ENCODE measurements around the gene CPE. TPM values are rescaled to one million over a fixed set of nuclear protein-coding genes. Genes with fewer than 3 reads are reported as not detected.

Gene CPE
- polyA plus RNA-seq, 6 donors from 2014 or later, result not detected

DNA sequence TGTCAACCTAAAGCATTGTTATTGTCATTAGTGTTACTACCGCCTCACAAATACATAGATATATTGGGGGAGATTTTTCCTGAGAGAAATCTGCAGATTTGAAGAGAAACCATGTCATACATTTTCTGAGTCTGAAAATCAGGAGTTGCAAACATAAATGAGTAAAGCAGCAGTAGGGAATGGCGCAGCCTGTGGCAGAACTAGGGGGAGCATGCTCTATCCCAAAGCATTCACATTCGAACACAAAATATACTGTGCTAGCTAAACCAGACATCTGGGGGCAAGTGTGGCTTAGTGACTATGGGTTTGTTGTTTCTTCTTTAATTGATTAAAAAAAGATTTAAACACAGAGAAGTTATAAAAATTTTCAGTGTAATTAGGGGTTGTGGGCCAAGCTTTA lies 83.2 kb downstream of the CPE start:
- no peak for ATAC-seq (ENCODE audit: low read depth in 2 of 2)
- no peak overlapping the region for H3K4me3 Mint-ChIP-seq
- H3K4me1 Mint-ChIP-seq, result no peaks in the 10 kb centered on the region

GRCh38 chr4:165464376-165464775 lies 85.6 kb downstream of the CPE start:
- Mint-ChIP-seq H3K9me3 (no peaks in the 10 kb centered on the region), H3K27me3 (peaks cover 0 to 12% (median 7%) of the 10 kb centered on the region in 3 donors), H3K36me3 (no peaks in the 10 kb centered on the region), H3K27ac (no peak overlapping the region), H3K4me3 (no peak overlapping the region), H3K4me1 (no peaks in the 10 kb centered on the region)
- DNase-seq, result no peak
- no peak for ATAC-seq (ENCODE audit: low read depth in 2 of 2)

More for the DNA sequence above, 83.2 kb downstream of the CPE start:
- H3K36me3 Mint-ChIP-seq, result no peaks in the 10 kb centered on the region
- H3K27ac Mint-ChIP-seq, result no peak overlapping the region
- no peak for DNase-seq
- peaks cover 8 to 32% (median 16%) of the 10 kb centered on the region in 3 donors for H3K27me3 Mint-ChIP-seq
- no peaks in the 10 kb centered on the region for H3K9me3 Mint-ChIP-seq

DNA sequence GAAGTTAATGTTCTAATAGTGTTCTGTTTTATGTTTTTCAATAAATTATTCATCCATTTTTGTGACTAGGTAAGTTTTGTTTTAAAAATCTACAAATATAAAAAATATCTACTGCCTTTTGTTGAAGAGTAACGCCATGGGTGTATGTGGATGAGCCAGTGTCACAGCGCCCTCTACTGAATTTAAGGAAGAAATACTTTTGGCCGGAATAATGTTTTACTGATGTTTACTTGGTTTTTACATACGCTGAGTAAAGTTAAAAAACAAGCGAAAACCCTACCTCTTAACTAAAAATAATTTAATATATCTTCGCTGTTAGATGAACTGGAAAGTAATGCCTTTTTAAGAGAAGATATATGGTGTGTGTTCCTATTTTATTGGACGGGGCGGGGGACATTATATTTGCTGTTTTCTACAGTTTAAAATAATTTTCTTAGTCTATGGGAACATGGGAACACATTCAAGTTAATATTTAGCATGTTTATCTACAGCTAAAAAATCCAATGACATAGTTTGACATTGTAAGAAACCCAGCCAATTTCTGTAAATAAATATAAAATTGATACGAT lies 86.1 kb downstream of the CPE start:
- Mint-ChIP-seq H3K4me1 (no peaks in the 10 kb centered on the region), H3K27ac (no peak overlapping the region), H3K36me3 (no peaks in the 10 kb centered on the region), H3K4me3 (no peak overlapping the region), H3K27me3 (peaks cover 0 to 9% (median 6%) of the 10 kb centered on the region in 3 donors), H3K9me3 (no peaks in the 10 kb centered on the region)
- ATAC-seq (ENCODE audit: low read depth in 2 of 2) (peak; percentile 40 to 67), DNase-seq (peak; percentile 25)

GRCh38 chr4:165470009-165470408 lies 91.2 kb downstream of the CPE start:
- DNase-seq (no peak), ATAC-seq (ENCODE audit: low read depth in 2 of 2) (no peak)
- peak overlapping the region in 1 of 6 donors; percentile 85 for H3K27ac Mint-ChIP-seq
- H3K9me3 Mint-ChIP-seq, result peaks cover 4 to 40% (median 19%) of the 10 kb centered on the region in 7 donors
- peaks cover 6 to 17% (median 8%) of the 10 kb centered on the region in 3 donors for H3K27me3 Mint-ChIP-seq
- peak overlapping the region in 1 of 8 donors; percentile 75 for H3K4me3 Mint-ChIP-seq
- peaks cover 8 to 12% of the 10 kb centered on the region in 2 donors for H3K36me3 Mint-ChIP-seq
- no peaks in the 10 kb centered on the region for H3K4me1 Mint-ChIP-seq

DNA sequence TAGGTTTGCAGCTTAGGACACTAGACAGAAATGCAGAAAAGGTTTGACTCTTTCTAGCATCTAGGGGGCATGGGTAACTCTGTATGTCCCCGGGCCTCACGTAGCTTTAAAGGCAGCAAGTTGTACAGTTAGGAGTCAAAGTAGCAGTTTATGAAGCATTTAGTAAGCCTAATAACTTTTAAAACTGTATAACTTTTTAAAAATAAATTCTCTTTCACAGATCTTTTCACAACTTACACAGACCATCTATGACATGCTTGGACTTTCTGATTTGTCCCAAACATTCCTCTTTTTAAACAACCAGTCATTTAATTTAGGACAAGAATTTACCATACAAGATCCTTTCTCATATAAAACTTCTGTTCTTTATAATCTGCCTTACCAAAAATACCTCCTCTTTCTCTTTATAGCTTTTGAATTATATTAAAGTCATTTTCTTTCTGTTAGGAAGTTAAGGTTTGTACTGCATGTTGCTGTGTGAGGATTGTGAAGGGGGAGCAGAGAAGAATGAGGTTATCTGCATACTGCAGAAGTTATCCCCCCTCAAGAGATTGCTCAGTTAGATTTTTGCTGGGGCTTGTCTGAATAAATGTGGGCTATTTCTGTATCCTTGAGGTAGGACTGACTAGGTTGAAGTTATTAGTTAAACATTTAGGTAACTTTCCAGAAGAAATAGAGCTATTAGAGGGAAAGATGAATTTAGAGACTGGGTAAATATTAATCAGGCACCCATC lies 94.3 kb downstream of the CPE start:
- Mint-ChIP-seq H3K4me1 (no peaks in the 10 kb centered on the region), H3K27ac (no peak overlapping the region), H3K27me3 (peaks cover 6 to 22% (median 17%) of the 10 kb centered on the region in 3 donors), H3K4me3 (no peak overlapping the region), H3K36me3 (peaks cover 8 to 12% of the 10 kb centered on the region in 2 donors), H3K9me3 (peaks cover 4 to 40% (median 19%) of the 10 kb centered on the region in 7 donors)
- ATAC-seq (ENCODE audit: low read depth in 2 of 2) (no peak), DNase-seq (no peak)

GRCh38 chr4:165474784-165475705 lies 96.2 kb downstream of the CPE start:
- Mint-ChIP-seq H3K9me3 (peaks cover 4 to 40% (median 19%) of the 10 kb centered on the region in 7 donors), H3K4me1 (no peaks in the 10 kb centered on the region), H3K36me3 (peaks cover 8 to 12% of the 10 kb centered on the region in 2 donors), H3K27ac (no peak overlapping the region), H3K27me3 (peaks cover 14 to 22% (median 17%) of the 10 kb centered on the region in 3 donors), H3K4me3 (no peak overlapping the region)
- DNase-seq (no peak), ATAC-seq (ENCODE audit: low read depth in 2 of 2) (no peak)

- Mint-ChIP-seq H3K9me3 (peaks cover 4 to 38% (median 19%) of the 10 kb centered on the region in 7 donors), H3K27me3 (peaks cover 14 to 22% (median 17%) of the 10 kb centered on the region in 3 donors), H3K27ac (no peak overlapping the region), H3K4me3 (no peak overlapping the region), H3K4me1 (no peaks in the 10 kb centered on the region), H3K36me3 (peaks cover 8 to 12% of the 10 kb centered on the region in 2 donors)
- DNase-seq (no peak), ATAC-seq (ENCODE audit: low read depth in 2 of 2) (no peak)
These were observed 96.9 kb downstream of the CPE start for GRCh38 chr4:165475706-165476070.

DNA sequence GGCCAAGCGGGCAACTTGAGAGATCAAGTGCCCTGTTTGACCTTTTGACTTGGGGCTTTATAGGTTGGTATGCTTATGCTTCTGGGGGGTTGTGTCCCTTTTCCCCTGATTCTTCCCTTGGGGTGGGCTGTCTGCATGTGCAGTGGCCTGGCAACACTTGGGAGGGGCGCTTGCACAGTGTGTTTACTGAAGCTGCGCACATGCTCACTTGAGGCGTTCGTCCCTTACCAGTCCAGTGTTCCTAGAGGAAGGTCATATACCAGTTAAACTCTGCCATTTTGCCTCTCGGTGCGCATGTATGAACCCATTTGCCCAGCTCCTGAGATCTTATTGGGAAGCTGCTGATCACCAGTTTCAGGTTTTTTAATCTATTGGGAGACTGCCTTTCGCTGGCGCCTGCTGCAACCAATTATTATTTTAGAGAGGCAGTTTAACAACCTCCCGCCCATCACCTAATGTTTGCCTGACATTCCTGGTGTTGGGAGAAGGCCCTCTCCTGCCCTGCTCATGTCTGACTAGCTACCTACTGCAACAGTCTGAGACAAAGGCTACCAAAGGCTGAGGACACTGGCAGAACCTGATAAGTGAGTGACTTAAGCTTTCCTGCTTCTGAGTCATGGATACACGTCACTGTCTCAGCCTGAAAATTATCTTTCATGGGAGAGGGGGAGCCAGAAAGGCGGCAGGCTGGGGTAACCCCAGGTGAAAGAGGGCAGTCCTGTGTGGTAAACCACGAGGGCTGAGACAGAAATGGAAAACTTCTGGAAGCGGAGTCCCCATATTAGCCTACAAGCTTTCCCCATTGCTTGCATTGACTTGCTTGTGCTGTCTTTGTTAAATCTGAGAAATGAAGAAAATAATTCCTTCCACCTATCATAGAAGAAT lies 97.6 kb downstream of the CPE start:
- Mint-ChIP-seq H3K27ac (no peak overlapping the region), H3K4me1 (no peaks in the 10 kb centered on the region), H3K4me3 (no peak overlapping the region), H3K9me3 (peaks cover 4 to 30% (median 19%) of the 10 kb centered on the region in 7 donors), H3K27me3 (peaks cover 14 to 22% (median 17%) of the 10 kb centered on the region in 3 donors), H3K36me3 (peaks cover 8 to 12% of the 10 kb centered on the region in 2 donors)
- ATAC-seq (ENCODE audit: low read depth in 2 of 2) (no peak), DNase-seq (no peak)

- Mint-ChIP-seq H3K27ac (peak overlapping the region in 1 of 6 donors; percentile 30), H3K4me3 (peak overlapping the region in 1 of 8 donors; percentile 25), H3K27me3 (peaks cover 17 to 26% (median 20%) of the 10 kb centered on the region in 3 donors), H3K36me3 (peaks cover 8 to 12% of the 10 kb centered on the region in 2 donors), H3K9me3 (peaks cover 4 to 18% (median 16%) of the 10 kb centered on the region in 7 donors), H3K4me1 (no peaks in the 10 kb centered on the region)
- DNase-seq (no peak), ATAC-seq (ENCODE audit: low read depth in 2 of 2) (no peak)
These were observed 99.0 kb downstream of the CPE start for GRCh38 chr4:165477799-165478198.

- Mint-ChIP-seq H3K27ac (no peak overlapping the region), H3K4me3 (no peak overlapping the region), H3K27me3 (peaks cover 16 to 26% (median 21%) of the 10 kb centered on the region in 3 donors), H3K36me3 (peaks cover 5 to 9% of the 10 kb centered on the region in 2 donors), H3K4me1 (no peaks in the 10 kb centered on the region), H3K9me3 (peaks cover 3 to 14% (median 12%) of the 10 kb centered on the region in 7 donors)
- DNase-seq (no peak), ATAC-seq (ENCODE audit: low read depth in 2 of 2) (no peak)
These were observed 99.5 kb downstream of the CPE start for GRCh38 chr4:165478260-165478659.

GRCh38 chr4:165481053-165481835 lies 102.4 kb downstream of the CPE start:
- peaks cover 6 to 18% (median 15%) of the 10 kb centered on the region in 3 donors for H3K27me3 Mint-ChIP-seq
- no peak overlapping the region for H3K4me3 Mint-ChIP-seq
- no peaks in the 10 kb centered on the region for H3K9me3 Mint-ChIP-seq
- no peak for ATAC-seq (ENCODE audit: low read depth in 2 of 2)
- H3K4me1 Mint-ChIP-seq, result no peaks in the 10 kb centered on the region
- no peak for DNase-seq
- H3K36me3 Mint-ChIP-seq, result no peaks in the 10 kb centered on the region
- no peak overlapping the region for H3K27ac Mint-ChIP-seq

DNA sequence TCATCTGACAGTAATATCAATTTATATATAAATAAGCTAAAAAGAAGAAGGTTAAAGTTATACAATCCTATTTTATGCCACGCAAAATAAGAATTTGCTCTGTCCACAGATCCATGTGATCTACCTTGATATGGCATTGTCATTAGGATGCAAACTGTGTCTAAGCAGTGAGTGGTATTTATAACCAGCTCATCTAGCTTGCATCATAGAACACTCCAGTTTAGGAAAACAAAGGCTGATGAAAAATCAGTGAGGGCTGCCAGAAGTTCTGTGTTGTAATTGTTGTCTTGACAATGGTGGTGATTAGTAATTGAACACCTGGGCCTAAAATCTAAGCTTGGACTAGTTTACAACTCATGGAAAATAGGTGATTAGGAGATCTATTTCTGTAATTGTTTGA lies 111.0 kb downstream of the CPE start:
- Mint-ChIP-seq H3K4me3 (no peak overlapping the region), H3K36me3 (no peaks in the 10 kb centered on the region), H3K9me3 (peaks cover 0 to 1% (median 0%) of the 10 kb centered on the region in 7 donors), H3K27me3 (peaks cover 40 to 52% (median 45%) of the 10 kb centered on the region in 3 donors), H3K4me1 (peaks cover 4 to 6% (median 4%) of the 10 kb centered on the region in 3 donors), H3K27ac (no peak overlapping the region)
- ATAC-seq (ENCODE audit: low read depth in 2 of 2) (no peak), DNase-seq (no peak)
